ENCODE measurements around the gene ABHD15.

The ABHD15 gene

GRCh38 chr17:29614349-29615047, 47.7 kb upstream of the ABHD15 start:
- Histone ChIP-seq H3K4me3 (ENCODE audit: low read depth, low read length, poor library complexity, severe bottlenecking) (peak overlapping the region; percentile 59), H3K4me1 (ENCODE audit: insufficient read depth, low read length, severe bottlenecking) (peaks cover 54% of the 10 kb centered on the region), H3K27me3 (ENCODE audit: insufficient read depth, low read length) (0 out of 2 replicates have a peak, but pooled peaks cover 4% of the 10 kb centered on the region), H3K4me2 (ENCODE audit: low read length) (peak overlapping the region; percentile 82), H2AFZ (ENCODE audit: low read length) (no peak overlapping the region), H3K9me2 (ENCODE audit: low read depth, low read length) (no peaks in the 10 kb centered on the region), H3F3A (ENCODE audit: insufficient read depth, low read length) (no peaks in the 10 kb centered on the region), H4K20me1 (ENCODE audit: insufficient read depth, low read length) (no peaks in the 10 kb centered on the region), H3K79me2 (ENCODE audit: insufficient read depth, low read length) (no peaks in the 10 kb centered on the region), H3K36me3 (ENCODE audit: insufficient read depth, low read length) (no peaks in the 10 kb centered on the region), H3K9me3 (ENCODE audit: low read length) (no peaks in the 10 kb centered on the region), H3K9ac (ENCODE audit: low read length) (peak overlapping the region; percentile 3; the same call in 1 of the 2 replicates), H3K27ac (ENCODE audit: low read depth, low read length, poor library complexity, severe bottlenecking) (no peak overlapping the region)
- TF ChIP-seq EZH2 (IDR thresholded peaks at IDR 0.05; ENCODE audit: borderline replicate concordance, low read length) (no peak), CTCF (IDR thresholded peaks at IDR 0.05; ENCODE audit: low read length) (no peak)

GRCh38 chr17:29613856-29614255, 47.0 kb upstream of the ABHD15 start:
- Histone ChIP-seq H3K4me1 (ENCODE audit: insufficient read depth, low read length, severe bottlenecking) (peaks cover 57% of the 10 kb centered on the region), H3K4me2 (ENCODE audit: low read length) (peak overlapping the region; percentile 82), H3K79me2 (ENCODE audit: insufficient read depth, low read length) (no peaks in the 10 kb centered on the region), H3K36me3 (ENCODE audit: insufficient read depth, low read length) (no peaks in the 10 kb centered on the region), H3K27me3 (ENCODE audit: insufficient read depth, low read length) (peaks cover 4% of the 10 kb centered on the region; the same call in 1 of the 2 replicates), H3K27ac (ENCODE audit: low read depth, low read length, poor library complexity, severe bottlenecking) (no peak overlapping the region), H3K4me3 (ENCODE audit: low read depth, low read length, poor library complexity, severe bottlenecking) (peak overlapping the region; percentile 58), H3K9me2 (ENCODE audit: low read depth, low read length) (no peaks in the 10 kb centered on the region), H3F3A (ENCODE audit: insufficient read depth, low read length) (no peaks in the 10 kb centered on the region), H4K20me1 (ENCODE audit: insufficient read depth, low read length) (no peaks in the 10 kb centered on the region), H3K9ac (ENCODE audit: low read length) (peak overlapping the region; percentile 43; the same call in 1 of the 2 replicates), H2AFZ (ENCODE audit: low read length) (no peak overlapping the region), H3K9me3 (ENCODE audit: low read length) (no peaks in the 10 kb centered on the region)
- TF ChIP-seq CTCF (IDR thresholded peaks at IDR 0.05; ENCODE audit: low read length) (no peak), EZH2 (IDR thresholded peaks at IDR 0.05; ENCODE audit: borderline replicate concordance, low read length) (no peak)

- Histone ChIP-seq H3K4me2 (ENCODE audit: low read length) (peak overlapping the region; percentile 82), H3K79me2 (ENCODE audit: insufficient read depth, low read length) (no peaks in the 10 kb centered on the region), H3K27ac (ENCODE audit: low read depth, low read length, poor library complexity, severe bottlenecking) (no peak overlapping the region), H3K4me3 (ENCODE audit: low read depth, low read length, poor library complexity, severe bottlenecking) (peak overlapping the region; percentile 58), H3K36me3 (ENCODE audit: insufficient read depth, low read length) (no peaks in the 10 kb centered on the region), H2AFZ (ENCODE audit: low read length) (no peak overlapping the region), H3K4me1 (ENCODE audit: insufficient read depth, low read length, severe bottlenecking) (peaks cover 60% of the 10 kb centered on the region), H3K9ac (ENCODE audit: low read length) (peak overlapping the region; percentile 43; the same call in 1 of the 2 replicates), H3K9me2 (ENCODE audit: low read depth, low read length) (no peaks in the 10 kb centered on the region), H4K20me1 (ENCODE audit: insufficient read depth, low read length) (no peaks in the 10 kb centered on the region), H3K9me3 (ENCODE audit: low read length) (no peaks in the 10 kb centered on the region), H3K27me3 (ENCODE audit: insufficient read depth, low read length) (peaks cover 4% of the 10 kb centered on the region; the same call in 1 of the 2 replicates), H3F3A (ENCODE audit: insufficient read depth, low read length) (no peaks in the 10 kb centered on the region)
- TF ChIP-seq EZH2 (IDR thresholded peaks at IDR 0.05; ENCODE audit: borderline replicate concordance, low read length) (no peak), CTCF (IDR thresholded peaks at IDR 0.05; ENCODE audit: low read length) (peak; percentile 81)
Measured at GRCh38 chr17:29613352-29613837, 46.6 kb upstream of the ABHD15 start.
